HG03108 (cell line): Measurements from ENCODE around the gene HOMER3.
"Not testable (repeated sequence)": the region's sequence is repeated elsewhere in the genome, so short reads cannot be mapped to it uniquely, and the experiment has no call there.

Experiments
- ATAC-seq: cut with Tn5 transposase; IDR thresholded peaks from one replicate; pipeline ENCODE4 v1.9.1; 2021; ENCODE audit warnings: moderate library complexity; ENCODE audit not compliant: unreplicated experiment

HOMER3 gene

GRCh38 chr19:18903156-18904037, 37.6 kb downstream of the HOMER3 start:
- no peak for ATAC-seq

- ATAC-seq, result not testable (repeated sequence)
These were observed 38.5 kb downstream of the HOMER3 start for GRCh38 chr19:18902519-18902918.

DNA sequence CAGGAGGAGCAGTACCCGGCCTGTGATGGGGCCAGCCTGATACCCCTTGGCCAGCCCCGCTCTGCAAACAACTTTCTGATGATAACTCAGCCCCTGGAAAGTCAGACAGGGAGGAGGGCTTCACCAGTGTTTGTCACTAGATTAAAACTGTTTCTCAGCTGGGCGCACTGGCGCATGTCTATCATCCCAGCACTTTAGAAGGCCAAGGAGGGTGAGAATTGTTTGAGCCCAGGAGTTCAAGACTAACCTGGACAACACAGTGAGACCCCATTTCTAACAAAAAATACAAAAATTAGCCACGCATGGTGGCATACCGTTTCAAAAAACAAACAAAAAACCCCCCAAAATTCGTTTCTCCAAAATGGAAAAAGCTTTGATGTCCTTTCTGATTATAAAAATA, 39.5 kb downstream of the HOMER3 start:
- no peak for ATAC-seq

DNA sequence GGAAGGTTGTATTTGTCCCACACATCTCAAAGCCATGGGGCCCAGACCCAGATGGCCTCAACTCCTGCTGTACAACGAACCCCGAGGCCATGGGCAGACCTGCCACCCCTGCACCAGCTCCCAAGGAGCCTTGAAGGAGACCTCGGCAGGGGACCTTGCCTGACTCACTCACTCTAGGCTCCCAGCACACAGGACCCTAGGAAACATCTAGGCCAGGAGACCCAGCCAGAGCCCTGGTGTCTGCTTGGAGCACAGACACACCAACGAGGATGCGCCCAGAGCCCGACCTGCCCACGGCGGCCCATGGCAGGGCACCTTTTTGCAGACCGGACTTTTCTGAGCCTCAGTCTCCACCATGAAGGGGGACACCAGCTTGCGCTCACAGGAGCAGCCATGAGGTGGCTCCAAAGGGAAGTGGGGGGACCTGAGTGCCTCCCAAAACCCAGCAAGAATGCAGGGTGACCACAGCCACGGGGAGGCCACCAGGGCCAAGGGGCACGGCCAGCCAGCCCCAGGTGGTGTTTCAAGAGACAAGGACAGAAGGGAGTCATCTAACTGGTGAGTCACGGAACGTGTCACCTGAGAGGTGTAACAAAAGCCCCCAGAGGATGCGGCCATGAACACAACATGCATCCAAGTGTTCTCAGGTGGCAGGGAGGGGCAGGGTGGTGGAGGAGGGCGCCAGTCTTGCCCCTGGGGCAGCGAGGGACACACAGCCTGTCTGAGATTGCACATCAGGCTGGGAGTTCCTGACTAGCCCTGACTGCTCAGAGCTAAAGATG, 40.1 kb downstream of the HOMER3 start:
- no peak for ATAC-seq

DNA sequence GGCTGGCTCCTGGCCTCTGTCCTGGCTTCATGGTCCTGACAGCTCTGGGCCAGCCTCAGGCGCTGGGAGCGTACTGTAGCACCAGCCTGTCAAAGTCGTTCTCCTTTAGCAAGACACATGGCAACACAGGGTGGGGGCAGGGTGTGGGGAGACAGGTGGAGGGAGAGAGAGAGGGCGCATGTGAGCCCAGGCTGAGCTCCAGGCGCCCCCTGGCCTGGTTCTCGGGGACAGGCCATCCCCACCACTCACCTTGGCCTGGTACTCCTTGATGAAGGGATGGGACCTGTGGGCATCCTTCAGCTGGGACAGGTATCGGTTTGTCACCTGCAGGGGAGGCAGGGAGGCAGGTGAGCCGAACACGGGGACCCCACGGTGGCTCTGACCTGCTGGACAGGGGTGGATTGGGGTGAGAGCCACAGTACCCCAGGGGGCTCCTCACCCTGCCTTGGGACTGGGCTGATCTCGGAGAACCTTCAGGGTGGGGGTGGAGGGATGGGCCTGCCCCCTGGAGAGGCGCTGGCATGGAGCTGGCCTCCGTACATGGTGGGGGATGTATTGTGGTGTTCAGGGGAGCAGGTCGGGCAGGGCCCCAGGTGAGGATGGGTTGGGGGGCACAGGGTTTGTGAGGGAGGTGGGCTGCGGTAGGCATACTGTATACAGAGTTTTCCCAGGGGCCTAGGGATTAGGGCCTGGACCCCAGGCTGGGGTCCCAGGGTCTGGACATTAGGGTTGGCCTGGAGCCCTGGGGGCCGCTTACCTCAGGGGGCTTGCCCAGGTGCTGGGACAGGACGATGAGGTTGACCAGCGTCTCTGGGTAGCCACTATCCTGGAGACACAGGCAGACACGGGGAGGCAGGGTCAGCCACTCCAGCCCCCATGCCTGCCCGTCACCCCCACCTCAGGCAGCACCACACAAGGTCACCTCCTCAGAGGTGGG, 41.1 kb downstream of the HOMER3 start:
- no peak for ATAC-seq

GRCh38 chr19:18898607-18899408, 42.2 kb downstream of the HOMER3 start:
- no peak for ATAC-seq

- ATAC-seq, result no peak
These were observed 42.9 kb downstream of the HOMER3 start for GRCh38 chr19:18898081-18898606.

GRCh38 chr19:18897094-18898029, 43.7 kb downstream of the HOMER3 start:
- ATAC-seq, result no peak

GRCh38 chr19:18896421-18896841, 44.6 kb downstream of the HOMER3 start:
- ATAC-seq, result no peak

GRCh38 chr19:18895824-18896341, 45.1 kb downstream of the HOMER3 start, which contains the start of gene CERS1:
Gene CERS1, minus strand, starts transcription at chr19:18896158. Its CDS starts 86 bp downstream, at chr19:18896072.
- no peak for ATAC-seq

- no peak for ATAC-seq
These were observed 45.8 kb downstream of the HOMER3 start for GRCh38 chr19:18895038-18895823.

- ATAC-seq, result no peak
These were observed 46.6 kb downstream of the HOMER3 start for GRCh38 chr19:18894254-18895037.

GRCh38 chr19:18893587-18894253, 47.3 kb downstream of the HOMER3 start:
- no peak for ATAC-seq

GRCh38 chr19:18889949-18890745, 50.9 kb downstream of the HOMER3 start:
- no peak for ATAC-seq

- no peak for ATAC-seq
These were observed 54.0 kb downstream of the HOMER3 start for GRCh38 chr19:18886972-18887371.
